NCI-H1694 (cell line): Measurements from ENCODE around the gene TAF9.
"Not testable (repeated sequence)": the region's sequence is repeated elsewhere in the genome, so short reads cannot be mapped to it uniquely, and the experiment has no call there.

ENCODE experiments used
- DNase-seq: peaks from one replicate; lab custom pipeline; 2025; lab: John Stamatoyannopoulos, UW

Gene TAF9, protein sequence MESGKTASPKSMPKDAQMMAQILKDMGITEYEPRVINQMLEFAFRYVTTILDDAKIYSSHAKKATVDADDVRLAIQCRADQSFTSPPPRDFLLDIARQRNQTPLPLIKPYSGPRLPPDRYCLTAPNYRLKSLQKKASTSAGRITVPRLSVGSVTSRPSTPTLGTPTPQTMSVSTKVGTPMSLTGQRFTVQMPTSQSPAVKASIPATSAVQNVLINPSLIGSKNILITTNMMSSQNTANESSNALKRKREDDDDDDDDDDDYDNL

GRCh38 chr5:69369340-69370121 lies at the start of gene TAF9, which contains the start of the genes AK6 and RAD17:
TAF9 (minus strand) TSS chr5:69369520; CDS start chr5:69365737, 3,783 bp downstream.
AK6 (minus strand) TSS chr5:69369520; CDS start chr5:69369490, 30 bp downstream.
RAD17 (plus strand) TSS chr5:69369818; CDS start chr5:69372209, 2,391 bp downstream.
- peak; percentile 59 for DNase-seq

DNA sequence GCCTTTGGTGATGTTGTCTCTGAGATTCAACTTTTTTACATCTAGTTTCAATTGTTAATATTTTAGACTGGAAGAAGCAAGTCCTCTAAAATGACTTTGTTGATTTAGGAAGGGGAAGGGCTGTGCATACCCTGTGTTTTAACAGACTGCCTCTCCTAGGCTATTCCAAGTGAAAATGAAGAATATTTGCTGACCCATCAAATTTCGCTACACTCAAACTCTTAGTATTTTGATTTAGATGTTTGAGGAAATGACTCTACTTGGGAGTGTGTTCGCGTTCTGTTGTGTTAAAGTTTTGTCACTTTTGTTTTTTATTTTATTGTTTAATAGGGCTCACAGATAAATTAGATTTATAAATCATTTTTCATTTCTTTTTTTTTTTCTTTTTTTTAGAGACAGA lies 49.2 kb upstream of the TAF9 start:
- no peak for DNase-seq

GRCh38 chr5:69416699-69417098 lies 47.4 kb upstream of the TAF9 start:
- no peak for DNase-seq

DNA sequence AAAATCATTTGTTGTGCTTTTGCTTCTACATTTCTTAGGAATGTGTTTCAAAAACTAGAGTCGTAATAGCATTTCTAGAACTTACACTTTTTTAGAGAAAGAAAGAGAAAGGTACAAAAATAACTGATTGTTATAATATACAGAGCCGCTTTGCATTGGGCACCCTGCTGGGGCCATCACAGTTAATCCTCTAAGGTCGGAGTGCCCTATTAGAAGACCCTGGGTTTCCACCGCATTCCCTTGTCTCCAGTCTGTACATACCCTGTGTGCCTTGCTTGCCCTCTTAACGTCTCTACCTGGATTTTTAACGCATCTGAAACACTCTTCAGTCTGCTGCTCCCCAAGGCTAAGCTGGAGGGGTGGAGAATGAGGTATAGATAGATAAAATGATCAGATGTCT lies 46.9 kb upstream of the TAF9 start:
- DNase-seq, result no peak

GRCh38 chr5:69415584-69415958 lies 46.3 kb upstream of the TAF9 start:
- no peak for DNase-seq

- no peak for DNase-seq
Observed at GRCh38 chr5:69414885-69415583, 45.7 kb upstream of the TAF9 start, which contains the start of gene MARVELD2. MARVELD2 (plus strand) TSS chr5:69415116; CDS start chr5:69419386, 4,270 bp downstream.

- DNase-seq, result no peak
Observed at GRCh38 chr5:69404659-69405330, 35.5 kb upstream of the TAF9 start.

GRCh38 chr5:69378376-69378775 lies 9.1 kb upstream of the TAF9 start:
- DNase-seq, result no peak

DNA sequence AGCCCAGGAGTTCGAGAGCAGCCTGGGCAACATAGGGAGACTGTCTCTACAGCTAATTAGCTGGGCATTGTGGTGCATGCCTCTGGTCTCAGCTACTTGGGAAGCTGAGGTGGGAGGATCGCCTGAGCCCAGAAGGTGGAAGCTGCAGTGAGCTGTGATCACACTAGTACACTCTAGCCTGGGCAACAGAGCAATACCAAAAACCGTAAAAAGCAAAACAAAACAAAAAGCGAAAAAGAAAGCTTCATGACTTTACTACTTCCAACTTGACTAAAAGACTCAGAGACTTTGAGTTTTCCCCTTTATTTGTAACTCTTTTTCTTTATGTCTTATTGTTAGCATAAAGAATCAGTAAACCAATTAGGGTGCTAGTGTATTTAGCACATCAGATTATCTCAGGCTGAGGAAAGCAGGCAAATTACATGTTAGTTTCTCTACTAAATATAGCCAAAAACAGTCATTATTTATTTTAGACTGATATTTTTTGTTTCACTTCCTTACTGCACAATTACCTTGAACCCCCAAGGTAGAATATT lies 5.7 kb upstream of the TAF9 start:
- no peak for DNase-seq

DNA sequence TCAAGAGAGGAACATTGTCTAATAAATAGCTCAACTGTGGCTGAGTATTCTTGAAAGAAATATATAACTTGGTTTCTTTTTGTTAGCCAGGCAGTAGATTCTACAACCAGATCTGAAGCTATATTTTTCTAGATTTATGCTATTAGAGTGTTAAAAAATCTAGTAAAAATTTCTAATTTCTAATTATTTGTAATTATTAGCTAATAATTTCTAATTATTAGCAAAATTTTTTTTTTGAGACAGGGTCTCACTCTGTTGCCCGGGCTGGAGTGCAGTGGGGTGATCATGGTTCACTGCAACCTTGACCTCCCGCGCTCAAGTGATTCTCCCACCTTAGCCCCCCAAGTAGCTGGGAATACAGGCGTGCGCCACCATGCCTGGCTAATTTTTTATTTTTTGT lies 3.1 kb upstream of the TAF9 start:
- no peak for DNase-seq

DNA sequence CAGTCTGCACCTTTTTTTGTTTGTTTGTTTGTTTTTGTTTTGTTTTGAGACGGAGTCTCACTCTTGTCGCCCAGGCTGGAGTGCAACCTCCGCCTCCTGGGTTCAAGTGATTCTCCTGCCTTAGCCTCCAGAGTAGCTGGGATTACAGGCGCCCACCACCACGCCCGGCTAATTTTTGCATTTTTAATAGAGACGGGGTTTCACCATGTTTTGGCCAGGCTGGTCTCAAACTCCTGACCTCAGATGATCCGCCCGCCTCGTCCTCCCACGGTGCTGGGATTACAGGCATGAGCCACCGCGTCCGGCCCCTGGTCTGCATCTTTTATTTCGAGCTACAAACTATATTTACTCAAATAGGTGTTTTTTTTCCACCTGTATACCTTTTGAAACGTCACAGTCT lies 1.0 kb upstream of the TAF9 start:
- not testable (repeated sequence) for DNase-seq

DNA sequence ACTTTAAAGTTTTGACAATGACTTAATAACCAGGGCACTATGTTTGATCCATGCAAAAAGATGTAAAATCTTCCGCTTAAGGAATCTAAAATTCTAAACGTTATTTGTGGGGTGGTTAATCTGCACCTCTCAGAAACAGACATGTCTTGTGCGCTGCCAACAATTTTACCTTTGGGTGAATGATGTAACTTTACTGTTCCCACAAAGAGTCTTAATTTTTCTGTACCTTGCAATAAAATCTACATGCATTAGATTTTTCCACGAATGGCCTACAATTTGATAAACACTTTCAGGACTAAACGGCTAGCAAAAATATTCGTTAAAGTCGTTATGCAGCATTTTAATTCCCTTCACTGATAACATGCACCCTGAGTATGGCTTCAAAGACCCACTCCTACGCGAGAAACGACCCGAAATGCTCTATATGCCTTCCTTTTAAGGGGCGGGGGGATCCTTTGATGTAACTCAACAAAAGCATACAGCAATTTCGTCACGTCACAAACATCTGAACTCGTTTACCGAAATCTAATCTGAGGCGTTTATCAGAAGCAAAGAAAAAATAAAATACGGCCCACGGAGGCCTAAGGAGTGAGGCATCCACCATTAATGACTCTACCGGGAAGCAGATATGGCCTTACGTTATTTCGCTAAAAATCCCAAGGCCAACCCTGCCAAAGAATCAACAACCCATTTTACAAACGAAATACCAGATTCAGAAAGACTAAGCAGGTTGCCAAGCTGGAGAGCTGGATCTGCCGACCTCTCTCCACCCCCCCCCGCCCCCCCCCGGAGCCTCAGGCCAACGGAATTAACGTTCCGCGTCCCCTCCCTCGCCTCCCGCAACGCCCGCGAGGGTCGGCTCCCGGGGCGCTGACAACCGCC lies 621 bp downstream of the TAF9 start:
- no peak for DNase-seq

- DNase-seq, result no peak
Observed at GRCh38 chr5:69367697-69368279, 1.5 kb downstream of the TAF9 start.

DNA sequence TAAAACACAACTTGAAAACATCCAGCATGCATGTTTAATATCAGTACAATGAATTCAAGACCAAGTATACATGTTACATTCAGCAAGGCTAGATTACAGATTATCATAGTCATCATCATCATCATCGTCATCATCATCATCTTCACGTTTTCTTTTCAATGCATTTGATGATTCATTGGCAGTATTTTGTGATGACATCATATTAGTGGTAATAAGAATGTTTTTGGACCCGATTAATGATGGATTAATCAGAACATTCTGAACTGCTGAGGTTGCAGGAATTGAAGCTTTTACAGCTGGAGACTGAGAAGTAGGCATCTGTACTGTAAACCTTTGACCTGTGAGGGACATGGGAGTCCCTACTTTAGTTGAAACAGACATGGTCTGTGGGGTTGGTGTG lies 4.5 kb downstream of the TAF9 start:
- DNase-seq, result no peak

DNA sequence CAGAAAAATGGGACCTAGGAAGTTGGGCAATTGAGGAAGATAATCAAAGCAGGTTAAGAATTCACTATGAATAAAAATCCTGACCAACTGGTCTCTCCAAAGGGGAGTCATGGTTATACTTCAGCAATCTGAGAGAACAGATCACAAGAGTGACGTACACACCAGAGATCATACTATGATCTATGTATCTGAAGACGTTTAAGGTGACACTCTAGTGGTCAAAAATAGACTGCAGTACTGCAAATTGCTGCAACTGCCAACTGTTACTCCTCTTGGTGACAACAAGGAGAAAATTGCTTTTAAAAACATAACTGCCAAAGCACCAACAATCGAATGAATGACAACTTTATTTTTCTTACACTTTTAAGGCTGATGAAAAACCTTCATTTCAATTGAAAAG lies 4.9 kb downstream of the TAF9 start:
- peak; percentile 6 for DNase-seq

GRCh38 chr5:69360442-69360841 lies 8.9 kb downstream of the TAF9 start:
- no peak for DNase-seq

- no peak for DNase-seq
Observed at GRCh38 chr5:69359699-69360098, 9.6 kb downstream of the TAF9 start.

GRCh38 chr5:69350664-69351063 lies 18.7 kb downstream of the TAF9 start:
- no peak for DNase-seq

DNA sequence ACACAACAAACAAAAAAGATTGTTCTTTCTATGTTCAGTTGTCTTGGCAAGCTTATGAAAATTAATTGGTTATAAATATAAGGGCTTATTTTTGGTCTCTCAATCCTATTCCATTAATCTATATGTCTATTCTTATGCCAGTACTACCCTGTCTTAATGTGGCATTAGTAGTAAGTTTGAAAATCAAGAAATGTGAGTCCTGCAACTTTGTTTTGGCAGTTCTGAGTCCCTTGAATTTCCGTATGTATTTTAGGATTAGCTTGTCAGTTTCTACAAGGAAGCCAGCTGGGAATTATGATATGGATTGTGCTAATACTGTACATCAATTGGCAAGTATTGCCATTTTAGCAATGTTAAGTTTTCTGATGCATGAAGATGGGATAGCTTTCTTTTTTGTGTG lies 26.2 kb downstream of the TAF9 start:
- DNase-seq, result no peak

DNA sequence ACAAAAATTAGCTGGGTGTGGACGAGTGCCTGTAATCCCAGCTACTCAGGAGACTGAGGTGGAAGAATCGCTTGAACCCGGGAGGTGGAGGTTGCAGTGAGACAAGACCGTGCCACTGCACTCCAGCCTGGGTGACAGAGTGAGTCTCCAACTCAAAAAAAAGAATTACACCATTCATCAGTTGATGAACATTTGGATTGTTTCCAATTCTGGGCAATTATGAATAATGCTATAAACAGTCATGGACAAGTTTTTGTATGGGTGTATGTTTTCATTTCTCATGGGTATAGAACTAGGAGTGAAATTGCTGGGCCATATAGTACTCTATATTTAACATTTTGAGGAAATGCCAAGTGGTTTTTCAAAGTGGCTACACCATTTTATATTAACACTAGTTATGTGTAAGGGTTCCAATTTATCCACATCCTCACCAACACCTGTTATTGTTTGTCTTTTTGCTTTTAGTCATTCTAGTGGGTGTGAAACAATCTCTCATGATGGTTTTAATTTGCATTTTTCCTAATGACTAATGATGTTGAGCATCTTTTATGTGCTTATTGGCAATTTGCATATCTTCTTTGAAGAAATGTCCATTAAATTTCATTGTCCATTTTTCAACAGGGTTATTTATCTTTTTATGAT lies 27.7 kb downstream of the TAF9 start:
- DNase-seq, result no peak
